ENCODE data around the gene EFNB2. TPM values are rescaled to one million over a fixed set of nuclear protein-coding genes. Genes with fewer than 3 reads are reported as not detected.

Gene EFNB2
- total and polyA plus RNA-seq, 12 donors = 5.2 to 21.4 (median 12.6) TPM

GRCh38 chr13:106450991-106451390, 84.5 kb downstream of the EFNB2 start:
- intact Hi-C loops (cut with DNase I) = no loop called here
- 79 to 92% (median 85%) methylated on average over 6 of the region's 6 CpGs for WGBS, 4 donors

DNA sequence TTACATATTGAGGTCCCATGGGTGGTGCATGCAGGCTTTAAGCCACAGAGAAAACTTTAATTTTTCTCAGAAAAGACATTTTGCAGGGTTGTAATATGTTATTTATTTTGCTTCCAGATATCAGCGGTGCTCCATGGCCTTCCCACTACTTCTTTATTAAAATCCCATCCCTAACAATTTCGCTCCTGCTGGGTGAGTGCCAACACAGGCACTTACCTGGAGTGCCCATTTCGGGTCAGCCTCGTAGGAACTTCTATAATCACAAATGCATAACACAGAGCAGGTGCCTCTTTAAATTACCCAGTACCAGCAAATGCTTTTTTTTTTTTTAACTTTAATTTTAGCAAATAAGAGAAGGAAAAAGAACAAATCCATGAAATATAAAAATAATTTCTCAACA, 86.4 kb downstream of the EFNB2 start:
- Histone ChIP-seq H3K27ac (no peak overlapping the region), H3K4me3 (no peak overlapping the region), H3K36me3 (replicated peaks in 1 of 2) (no peaks in the 10 kb centered on the region), H3K9me3 (replicated peaks in 1 of 3) (no peaks in the 10 kb centered on the region), H3K4me1 (replicated peaks in 1 of 2) (no peaks in the 10 kb centered on the region), H3K27me3 (peaks cover 3% of the 10 kb centered on the region)
- no peak for DNase-seq
- no peak for TF ChIP-seq CTCF (IDR thresholded peaks at IDR 0.05)
- TF ChIP-seq POLR2A (IDR thresholded peaks at IDR 0.05) = no peak
- 78 to 92% (median 85%) methylated on average over 4 of the region's 4 CpGs for WGBS, 4 donors
- intact Hi-C loops (cut with DNase I) = no loop called here

More at GRCh38 chr13:106450991-106451390, 84.5 kb downstream of the EFNB2 start:
- no peaks in the 10 kb centered on the region for H3K4me1 ChIP-seq (replicated peaks in 1 of 2)
- H3K36me3 ChIP-seq (replicated peaks in 1 of 2) = no peaks in the 10 kb centered on the region
- TF ChIP-seq CTCF (IDR thresholded peaks at IDR 0.05) = no peak
- TF ChIP-seq POLR2A (IDR thresholded peaks at IDR 0.05) = no peak
- no peak for DNase-seq
- no peak overlapping the region for H3K27ac ChIP-seq
- no peaks in the 10 kb centered on the region for H3K9me3 ChIP-seq (replicated peaks in 1 of 3)
- peaks cover 3% of the 10 kb centered on the region for H3K27me3 ChIP-seq
- no peak overlapping the region for H3K4me3 ChIP-seq

DNA sequence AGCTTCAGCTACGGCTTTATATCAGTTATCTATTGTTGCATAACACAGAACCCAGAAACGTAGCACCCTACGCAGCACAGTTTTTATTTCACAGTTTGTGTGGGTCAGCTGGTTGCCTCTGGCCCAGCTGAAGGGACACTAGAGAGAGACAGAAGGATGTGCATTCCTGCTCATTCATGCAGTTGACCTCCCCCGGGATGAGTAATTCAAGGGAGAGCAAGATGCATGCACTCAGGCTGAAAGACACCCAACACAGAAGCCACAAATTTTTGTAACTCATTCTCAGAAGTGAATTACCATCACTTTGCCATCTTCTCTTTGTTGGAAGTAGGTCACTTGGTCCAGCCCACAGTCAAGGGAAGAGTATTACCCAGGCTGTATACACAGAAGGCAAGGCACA, 89.5 kb downstream of the EFNB2 start:
- Histone ChIP-seq H3K27me3 (peaks cover 3% of the 10 kb centered on the region), H3K27ac (no peak overlapping the region), H3K36me3 (replicated peaks in 1 of 2) (no peaks in the 10 kb centered on the region), H3K4me3 (no peak overlapping the region), H3K4me1 (replicated peaks in 1 of 2) (no peaks in the 10 kb centered on the region), H3K9me3 (replicated peaks in 1 of 3) (no peaks in the 10 kb centered on the region)
- intact Hi-C loops (cut with DNase I) = no loop called here
- no peak for DNase-seq
- 62 to 79% (median 74%) methylated on average over 4 of the region's 4 CpGs for WGBS, 4 donors
- TF ChIP-seq POLR2A (IDR thresholded peaks at IDR 0.05) (no peak), CTCF (IDR thresholded peaks at IDR 0.05) (no peak)

DNA sequence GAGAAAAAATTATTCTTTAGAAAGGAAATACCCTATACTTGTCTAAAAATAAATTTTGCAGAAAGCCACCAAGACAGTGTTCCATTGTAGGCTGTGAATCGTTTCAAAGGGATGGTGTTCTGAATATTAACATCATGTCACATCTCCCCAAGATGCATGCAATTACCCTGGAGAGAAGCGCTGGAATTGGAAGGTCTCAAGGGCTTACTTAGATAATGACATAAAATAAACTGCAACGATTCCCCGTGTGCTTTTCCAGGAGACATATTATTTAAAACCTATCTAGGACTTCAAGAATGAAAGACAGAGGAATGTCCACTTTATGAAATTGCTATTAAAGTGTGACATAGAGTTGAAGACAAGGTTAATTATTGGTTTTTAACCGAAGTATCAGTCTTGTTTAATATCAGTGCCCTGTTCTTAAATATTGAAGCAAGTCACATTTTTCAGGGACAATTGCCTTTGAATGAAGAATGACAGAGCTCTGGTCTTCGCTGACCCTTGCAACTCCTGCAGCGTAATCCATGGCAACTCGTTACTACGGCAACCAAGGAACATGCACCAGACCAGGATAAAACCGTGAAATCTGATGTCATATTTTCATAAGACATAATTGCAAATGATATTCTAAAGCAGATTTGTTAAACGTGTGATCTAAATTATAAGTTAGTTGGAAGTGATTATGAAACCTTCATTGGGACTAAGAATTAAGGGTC, 91.7 kb downstream of the EFNB2 start:
- WGBS, 4 donors = 70 to 74% (median 72%) methylated on average over 11 of the region's 11 CpGs
- no peak for TF ChIP-seq CTCF (IDR thresholded peaks at IDR 0.05)
- no peak for TF ChIP-seq POLR2A (IDR thresholded peaks at IDR 0.05)
- Histone ChIP-seq H3K27me3 (peaks cover 3% of the 10 kb centered on the region), H3K27ac (no peak overlapping the region), H3K4me1 (replicated peaks in 1 of 2) (no peaks in the 10 kb centered on the region), H3K4me3 (no peak overlapping the region), H3K36me3 (replicated peaks in 1 of 2) (no peaks in the 10 kb centered on the region), H3K9me3 (replicated peaks in 1 of 3) (no peaks in the 10 kb centered on the region)
- no peak for DNase-seq
- intact Hi-C loops (cut with DNase I) = no loop called here

Measured in adrenal gland (tissue), 12 donors.